Suprapubic skin (tissue), 4 donors: ENCODE data around the gene CCDC137. TPM values are rescaled to one million over a fixed set of nuclear protein-coding genes. Genes with fewer than 3 reads are reported as not detected.
A peak's percentile ranks its signal among the peaks of the same experiment; 100 is the strongest.

Experiments used
- DNase-seq, 2 donors: peaks; one replicate each; pipeline ENCODE4 v3.0.0-alpha.2; 2019; ENCODE audit warnings: low spot score in 2 of 2
- H3K27ac ChIP-seq: fragments of 200-600 bp; sonication (generic); one replicate; pipeline ENCODE4 v1.5.1; 2019
- H3K27me3 ChIP-seq: fragments of 200-600 bp; sonication (generic); one replicate; pipeline ENCODE4 v1.5.1; 2019
- H3K36me3 ChIP-seq: fragments of 200-600 bp; sonication (generic); one replicate; pipeline ENCODE4 v1.5.1; 2019
- H3K4me1 ChIP-seq: fragments of 200-600 bp; sonication (generic); one replicate; pipeline ENCODE4 v1.5.1; 2019
- H3K4me3 ChIP-seq: fragments of 200-600 bp; sonication (generic); one replicate; pipeline ENCODE4 v1.5.1; 2019; ENCODE audit warnings: mild to moderate bottlenecking
- H3K9me3 ChIP-seq: fragments of 200-600 bp; sonication (generic); one replicate; pipeline ENCODE4 v1.5.1; 2019
- EP300 ChIP-seq: sonication (generic); formaldehyde crosslinking; IDR thresholded peaks from one replicate; pipeline ENCODE4 v1.6.1; 2017; ENCODE audit warnings: antibody characterized with exemption
- POLR2A ChIP-seq, 2 donors: fragments of 450-650 bp; IDR thresholded peaks; one replicate each; pipeline ENCODE4 v1.6.1; 2017; ENCODE audit warnings: antibody characterized with exemption in 2 of 2, mild to moderate bottlenecking in 2 of 2, moderate library complexity in 2 of 2
- POLR2AphosphoS5 ChIP-seq, 3 donors: sonication (generic); formaldehyde crosslinking; IDR thresholded peaks; one replicate each; pipeline ENCODE4 v1.6.1; 2017; ENCODE audit warnings: antibody characterized with exemption in 3 of 3
- WGBS: methylation state at CpG from one replicate; pipeline ENCODE4 v1.1.5; 2018; 5-methylcytosine and 5-hydroxymethylcytosine counted together
- total RNA-seq, 4 donors: library from RNA; depleted of rRNA; stranded (reverse); fragments of >200 nt; gene quantifications; one replicate each; pipeline ENCODE4 v1.1.0, GENCODE V29; 2016
- TF ChIP-seq, protein P1 (sequence below), 2 donors: fragments of 200-600 bp in 1 of 2; fragments of 450-650 bp in 1 of 2; sonication (generic) in 1 of 2; IDR thresholded peaks; one replicate each; pipeline ENCODE4 v1.5.1; 2016 to 2019; ENCODE audit warnings: antibody characterized with exemption in 2 of 2, mild to moderate bottlenecking in 1 of 2, moderate library complexity in 1 of 2

The CCDC137 gene
- total RNA-seq, 4 donors from 2014 or later, result 14.9 to 29.8 (median 24.5) TPM

DNA sequence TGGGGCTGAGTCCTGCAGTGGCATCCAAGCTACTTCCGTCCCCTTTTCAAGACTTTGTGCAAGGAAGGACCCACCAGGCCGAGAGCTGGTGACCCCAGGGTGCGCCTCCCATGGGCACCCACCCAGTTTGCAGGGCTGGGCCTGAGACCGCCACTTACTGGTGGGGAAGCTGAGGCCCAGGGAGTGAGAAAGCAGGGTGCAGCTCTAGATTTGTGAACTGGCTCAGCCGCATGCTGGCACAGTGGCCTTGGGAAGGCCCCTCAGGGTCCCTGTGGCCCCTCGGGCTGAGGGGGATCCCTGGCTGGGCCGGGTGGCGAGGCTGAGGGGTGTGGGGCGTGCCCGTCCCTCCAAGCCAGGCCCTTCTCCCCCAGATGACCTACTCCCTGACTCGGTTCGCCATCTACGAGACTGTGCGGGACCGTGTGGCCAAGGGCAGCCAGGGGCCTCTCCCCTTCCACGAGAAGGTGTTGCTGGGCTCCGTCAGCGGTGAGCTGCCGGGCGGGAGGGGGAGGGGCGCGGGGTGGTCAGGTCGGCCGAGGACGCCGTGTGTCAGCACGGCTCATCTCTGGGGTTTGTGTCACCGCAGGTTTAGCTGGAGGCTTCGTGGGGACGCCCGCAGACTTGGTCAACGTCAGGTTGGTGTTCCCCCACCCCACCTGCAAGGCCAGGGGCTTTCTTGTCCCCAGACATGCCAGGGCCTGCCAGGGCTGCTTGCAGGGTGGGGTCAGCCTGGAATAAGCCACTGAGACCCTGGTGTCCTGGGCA lies 48.8 kb downstream of the CCDC137 start:
- no peaks in the 10 kb centered on the region for H3K27me3 ChIP-seq
- TF ChIP-seq EP300 (no peak), POLR2AphosphoS5 (IDR thresholded peaks at IDR 0.05) (no peak), POLR2A (IDR thresholded peaks at IDR 0.05) (no peak)
- TF ChIP-seq, protein P1, sequence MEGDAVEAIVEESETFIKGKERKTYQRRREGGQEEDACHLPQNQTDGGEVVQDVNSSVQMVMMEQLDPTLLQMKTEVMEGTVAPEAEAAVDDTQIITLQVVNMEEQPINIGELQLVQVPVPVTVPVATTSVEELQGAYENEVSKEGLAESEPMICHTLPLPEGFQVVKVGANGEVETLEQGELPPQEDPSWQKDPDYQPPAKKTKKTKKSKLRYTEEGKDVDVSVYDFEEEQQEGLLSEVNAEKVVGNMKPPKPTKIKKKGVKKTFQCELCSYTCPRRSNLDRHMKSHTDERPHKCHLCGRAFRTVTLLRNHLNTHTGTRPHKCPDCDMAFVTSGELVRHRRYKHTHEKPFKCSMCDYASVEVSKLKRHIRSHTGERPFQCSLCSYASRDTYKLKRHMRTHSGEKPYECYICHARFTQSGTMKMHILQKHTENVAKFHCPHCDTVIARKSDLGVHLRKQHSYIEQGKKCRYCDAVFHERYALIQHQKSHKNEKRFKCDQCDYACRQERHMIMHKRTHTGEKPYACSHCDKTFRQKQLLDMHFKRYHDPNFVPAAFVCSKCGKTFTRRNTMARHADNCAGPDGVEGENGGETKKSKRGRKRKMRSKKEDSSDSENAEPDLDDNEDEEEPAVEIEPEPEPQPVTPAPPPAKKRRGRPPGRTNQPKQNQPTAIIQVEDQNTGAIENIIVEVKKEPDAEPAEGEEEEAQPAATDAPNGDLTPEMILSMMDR (IDR thresholded peaks at IDR 0.05), result no peak
- peaks cover 34% of the 10 kb centered on the region for H3K36me3 ChIP-seq

DNA sequence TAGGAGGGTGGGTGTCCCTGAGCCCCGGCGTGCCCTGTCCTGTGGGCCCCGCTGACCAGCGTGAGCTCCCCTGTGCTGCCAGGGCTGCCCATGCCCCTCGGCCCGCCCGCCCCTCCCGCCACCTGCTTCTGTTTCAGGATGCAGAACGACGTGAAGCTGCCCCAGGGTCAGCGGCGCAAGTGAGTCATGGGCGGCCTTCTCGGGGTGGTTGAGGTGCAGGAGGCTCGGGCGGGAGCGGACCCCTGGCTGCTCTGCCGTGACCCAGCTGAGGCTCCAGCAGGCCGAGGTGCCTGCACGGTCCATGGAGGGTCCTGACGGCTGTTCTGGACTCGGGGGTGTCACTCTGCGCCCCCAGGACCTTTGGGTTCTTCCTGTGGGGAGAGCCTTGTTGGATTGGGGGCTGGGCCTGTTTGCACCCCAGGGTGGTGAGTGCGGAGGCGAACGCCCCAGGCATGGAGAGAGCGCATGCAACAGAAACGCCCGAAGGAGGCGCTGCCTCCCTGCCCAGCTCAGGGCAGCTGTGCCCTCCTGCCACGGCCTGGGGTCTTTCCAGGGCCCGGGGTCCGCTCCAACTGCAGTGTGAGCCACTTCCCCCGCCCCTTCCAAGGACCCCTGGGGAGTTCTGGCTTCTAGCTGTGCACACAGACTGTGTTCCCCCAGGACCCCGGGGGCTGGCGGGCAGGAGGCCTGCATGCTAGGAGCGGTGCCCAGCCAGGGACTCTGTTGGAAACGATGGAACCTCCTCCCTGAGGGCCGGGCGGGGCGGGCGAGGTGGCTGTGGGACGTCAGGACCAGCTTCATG lies 49.5 kb downstream of the CCDC137 start:
- TF ChIP-seq, protein P1 (IDR thresholded peaks at IDR 0.05), result no peak
- TF ChIP-seq POLR2AphosphoS5 (IDR thresholded peaks at IDR 0.05), result no peak
- no peak for TF ChIP-seq EP300
- no peak for TF ChIP-seq POLR2A (IDR thresholded peaks at IDR 0.05)
- Histone ChIP-seq H3K9me3 (no peaks in the 10 kb centered on the region), H3K27ac (no peak overlapping the region), H3K4me1 (peaks cover 46% of the 10 kb centered on the region), H3K27me3 (no peaks in the 10 kb centered on the region), H3K36me3 (peaks cover 34% of the 10 kb centered on the region), H3K4me3 (no peak overlapping the region)
- peak in 1 of 2 donors; percentile 64 for DNase-seq
- WGBS, result 79% methylated on average over 15 of the region's 43 CpGs

More for the DNA sequence above, 48.8 kb downstream of the CCDC137 start:
- WGBS, result 97% methylated on average over 5 of the region's 32 CpGs
- DNase-seq, result no peak
- no peak overlapping the region for H3K4me3 ChIP-seq
- no peaks in the 10 kb centered on the region for H3K9me3 ChIP-seq
- peaks cover 51% of the 10 kb centered on the region for H3K4me1 ChIP-seq
- no peak overlapping the region for H3K27ac ChIP-seq

- Histone ChIP-seq H3K4me1 (peaks cover 46% of the 10 kb centered on the region), H3K27me3 (no peaks in the 10 kb centered on the region), H3K36me3 (peaks cover 34% of the 10 kb centered on the region), H3K27ac (no peak overlapping the region), H3K9me3 (no peaks in the 10 kb centered on the region), H3K4me3 (no peak overlapping the region)
- DNase-seq, result peak in 1 of 2 donors; percentile 63
- WGBS, result 93% methylated on average over 8 of the region's 12 CpGs
- TF ChIP-seq POLR2AphosphoS5 (IDR thresholded peaks at IDR 0.05) (no peak), EP300 (no peak), POLR2A (IDR thresholded peaks at IDR 0.05) (no peak)
- TF ChIP-seq, protein P1 (IDR thresholded peaks at IDR 0.05), result no peak
Measured at GRCh38 chr17:81716674-81716996, 50.1 kb downstream of the CCDC137 start.

- H3K27me3 ChIP-seq, result no peaks in the 10 kb centered on the region
- H3K36me3 ChIP-seq, result peaks cover 34% of the 10 kb centered on the region
- no peak overlapping the region for H3K27ac ChIP-seq
- TF ChIP-seq POLR2AphosphoS5 (IDR thresholded peaks at IDR 0.05), result no peak
- no peak overlapping the region for H3K4me3 ChIP-seq
- H3K4me1 ChIP-seq, result peaks cover 48% of the 10 kb centered on the region
- 100% methylated on average over 2 of the region's 25 CpGs for WGBS
- H3K9me3 ChIP-seq, result no peaks in the 10 kb centered on the region
- DNase-seq, result peak in 1 of 2 donors; percentile 62
Measured at GRCh38 chr17:81717049-81717765, 50.7 kb downstream of the CCDC137 start.

DNA sequence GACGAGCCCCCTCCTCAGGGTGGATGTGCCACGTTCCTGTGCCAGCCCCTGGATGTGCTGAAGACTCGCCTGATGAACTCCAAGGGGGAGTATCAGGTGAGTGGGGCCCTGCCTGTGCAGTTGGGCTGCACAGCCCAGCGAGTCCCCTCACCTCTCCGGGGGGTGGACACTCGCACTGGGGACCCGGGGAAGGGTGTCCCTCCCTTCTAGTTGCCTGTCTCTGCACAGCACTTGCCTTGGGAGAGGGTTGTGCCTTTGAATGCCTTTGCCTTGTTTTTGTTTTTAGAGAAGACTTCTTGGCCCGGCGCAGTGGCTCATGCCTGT lies 51.2 kb downstream of the CCDC137 start:
- Histone ChIP-seq H3K36me3 (peaks cover 34% of the 10 kb centered on the region), H3K9me3 (no peaks in the 10 kb centered on the region), H3K4me1 (peaks cover 49% of the 10 kb centered on the region), H3K27ac (no peak overlapping the region), H3K4me3 (no peak overlapping the region), H3K27me3 (no peaks in the 10 kb centered on the region)
- TF ChIP-seq, protein P1 (IDR thresholded peaks at IDR 0.05), result no peak
- no peak for TF ChIP-seq POLR2A (IDR thresholded peaks at IDR 0.05)
- no peak for TF ChIP-seq POLR2AphosphoS5 (IDR thresholded peaks at IDR 0.05)
- no peak for TF ChIP-seq EP300
- WGBS, result 96% methylated on average over 6 of the region's 9 CpGs
- no peak for DNase-seq
